Astrocyte (in vitro differentiated cells and primary cell): ENCODE measurements around the gene CCDC117. TPM values are rescaled to one million over a fixed set of nuclear protein-coding genes. Genes with fewer than 3 reads are reported as not detected.

ENCODE experiments used
- DNase-seq: peaks from one replicate; pipeline ENCODE4 v3.0.0-alpha.2; 2010; ENCODE audit warnings: low read depth
- FAIRE-seq: peaks from 2 replicates; lab custom pipeline; 2011; peaks lifted over from hg19 to GRCh38; lab: Jason Lieb, UNC
- H2AFZ ChIP-seq: 2 replicates; pipeline ENCODE4 v1.6.0; 2012; ENCODE audit warnings: low read depth, low read length, inconsistent platforms
- H3K27ac ChIP-seq: 2 replicates; pipeline ENCODE4 v1.5.1; 2011; ENCODE audit warnings: low read depth, low read length, inconsistent platforms
- H3K27me3 ChIP-seq: 2 replicates; pipeline ENCODE4 v1.6.0; 2011; ENCODE audit warnings: low read length, inconsistent platforms; ENCODE audit not compliant: insufficient read depth
- H3K36me3 ChIP-seq: 2 replicates; pipeline ENCODE4 v1.5.1; 2011; ENCODE audit warnings: low read length, inconsistent platforms; ENCODE audit not compliant: insufficient read depth
- H3K4me1 ChIP-seq: 2 replicates; pipeline ENCODE4 v1.5.1; 2011; ENCODE audit warnings: low read length, inconsistent platforms; ENCODE audit not compliant: insufficient read depth
- H3K4me2 ChIP-seq: 2 replicates; pipeline ENCODE4 v1.6.0; 2012; ENCODE audit warnings: low read length, inconsistent platforms
- H3K4me3 ChIP-seq: 2 replicates; pipeline ENCODE4 v1.5.1; 2011; ENCODE audit warnings: low read depth, mild to moderate bottlenecking, low read length, inconsistent platforms; ENCODE audit not compliant: insufficient read depth
- H3K79me2 ChIP-seq: 2 replicates; pipeline ENCODE4 v1.6.0; 2012; ENCODE audit warnings: mild to moderate bottlenecking, low read length, inconsistent platforms; ENCODE audit not compliant: insufficient read depth
- H3K9ac ChIP-seq: 2 replicates; pipeline ENCODE4 v1.6.0; 2012; ENCODE audit warnings: mild to moderate bottlenecking, low read length, inconsistent platforms
- H3K9me3 ChIP-seq: 2 replicates; pipeline ENCODE4 v1.5.1; 2012; ENCODE audit warnings: low read depth, mild to moderate bottlenecking, low read length, inconsistent platforms; ENCODE audit not compliant: insufficient read depth
- H4K20me1 ChIP-seq: 2 replicates; pipeline ENCODE4 v1.6.0; 2012; ENCODE audit warnings: low read length, inconsistent platforms; ENCODE audit not compliant: insufficient read depth
- H3K27ac Mint-ChIP-seq: one replicate; pipeline ENCODE4 v1.8.0; 2021; ENCODE audit warnings: mild to moderate bottlenecking, mixed read lengths; ENCODE audit not compliant: unreplicated experiment
- H3K27me3 Mint-ChIP-seq: one replicate; pipeline ENCODE4 v1.8.0; 2021; ENCODE audit warnings: low read depth, mixed read lengths; ENCODE audit not compliant: unreplicated experiment
- H3K36me3 Mint-ChIP-seq: one replicate; pipeline ENCODE4 v1.8.0; 2021; ENCODE audit warnings: low read depth, mixed read lengths; ENCODE audit not compliant: unreplicated experiment
- H3K4me1 Mint-ChIP-seq: one replicate; pipeline ENCODE4 v1.8.0; 2021; ENCODE audit warnings: low read depth, mixed read lengths; ENCODE audit not compliant: unreplicated experiment
- H3K4me3 Mint-ChIP-seq: one replicate; pipeline ENCODE4 v1.8.0; 2021; ENCODE audit warnings: mild to moderate bottlenecking, moderate library complexity, mixed read lengths; ENCODE audit not compliant: unreplicated experiment
- H3K9me3 Mint-ChIP-seq: one replicate; pipeline ENCODE4 v1.8.0; 2021; ENCODE audit warnings: mild to moderate bottlenecking, mixed read lengths; ENCODE audit not compliant: unreplicated experiment
- CTCF ChIP-seq: IDR thresholded peaks from 2 replicates; pipeline ENCODE4 v1.5.1; 2011; ENCODE audit warnings: low read depth, mild to moderate bottlenecking, inconsistent platforms, low read length, moderate library complexity; ENCODE audit not compliant: insufficient read depth
- EZH2 ChIP-seq: IDR thresholded peaks from 2 replicates; pipeline ENCODE4 v1.6.1; 2012; ENCODE audit warnings: mild to moderate bottlenecking, low read length, inconsistent platforms; ENCODE audit not compliant: insufficient read depth
- total RNA-seq: library from RNA; stranded (reverse); gene quantifications from 2 replicates; pipeline ENCODE4 v1.2.1, GENCODE V29; 2021

The CCDC117 gene
- total RNA-seq, 1 donor from 2014 or later, result 15.8 TPM

GRCh38 chr22:28810821-28811491 lies 38.5 kb downstream of the CCDC117 start:
- TF ChIP-seq CTCF (no peak), EZH2 (no peak)
- DNase-seq (no peak), FAIRE-seq (no peak)
- Mint-ChIP-seq H3K27ac (no peak overlapping the region), H3K9me3 (no peaks in the 10 kb centered on the region), H3K36me3 (no peaks in the 10 kb centered on the region), H3K4me3 (no peak overlapping the region), H3K27me3 (no peaks in the 10 kb centered on the region), H3K4me1 (no peaks in the 10 kb centered on the region)
- H3K9me3 ChIP-seq, result no peaks in the 10 kb centered on the region
- H2AFZ ChIP-seq, result no peak overlapping the region
- no peak overlapping the region for H3K9ac ChIP-seq
- H4K20me1 ChIP-seq, result no peaks in the 10 kb centered on the region
- peaks cover 2% of the 10 kb centered on the region for H3K79me2 ChIP-seq
- no peaks in the 10 kb centered on the region for H3K36me3 ChIP-seq
- H3K27ac ChIP-seq, result no peak overlapping the region
- H3K4me1 ChIP-seq, result no peaks in the 10 kb centered on the region
- H3K4me2 ChIP-seq, result no peak overlapping the region
- no peak overlapping the region for H3K4me3 ChIP-seq
- H3K27me3 ChIP-seq, result no peaks in the 10 kb centered on the region

- no peaks in the 10 kb centered on the region for H3K4me1 ChIP-seq
- no peak overlapping the region for H2AFZ ChIP-seq
- H3K27ac ChIP-seq, result no peak overlapping the region
- TF ChIP-seq CTCF (no peak), EZH2 (no peak)
- H4K20me1 ChIP-seq, result no peaks in the 10 kb centered on the region
- Mint-ChIP-seq H3K4me3 (no peak overlapping the region), H3K27me3 (no peaks in the 10 kb centered on the region), H3K36me3 (no peaks in the 10 kb centered on the region), H3K27ac (no peak overlapping the region), H3K9me3 (no peaks in the 10 kb centered on the region), H3K4me1 (no peaks in the 10 kb centered on the region)
- FAIRE-seq (no peak), DNase-seq (no peak)
- no peak overlapping the region for H3K9ac ChIP-seq
- H3K36me3 ChIP-seq, result no peaks in the 10 kb centered on the region
- H3K9me3 ChIP-seq, result no peaks in the 10 kb centered on the region
- H3K27me3 ChIP-seq, result no peaks in the 10 kb centered on the region
- H3K4me2 ChIP-seq, result no peak overlapping the region
- H3K4me3 ChIP-seq, result no peak overlapping the region
- H3K79me2 ChIP-seq, result peaks cover 2% of the 10 kb centered on the region
Measured at GRCh38 chr22:28812516-28812915, 40.0 kb downstream of the CCDC117 start.

GRCh38 chr22:28813772-28814518 lies 41.5 kb downstream of the CCDC117 start:
- H3K27me3 Mint-ChIP-seq, result peaks cover 2% of the 10 kb centered on the region
- no peak overlapping the region for H3K4me2 ChIP-seq
- H3K79me2 ChIP-seq, result no peaks in the 10 kb centered on the region
- H2AFZ ChIP-seq, result no peak overlapping the region
- no peak overlapping the region for H3K27ac Mint-ChIP-seq
- no peaks in the 10 kb centered on the region for H3K4me1 Mint-ChIP-seq
- H3K9me3 ChIP-seq, result no peaks in the 10 kb centered on the region
- no peaks in the 10 kb centered on the region for H3K27me3 ChIP-seq
- TF ChIP-seq CTCF (no peak), EZH2 (no peak)
- no peak overlapping the region for H3K27ac ChIP-seq
- DNase-seq (no peak), FAIRE-seq (no peak)
- H3K9ac ChIP-seq, result no peak overlapping the region
- H3K4me1 ChIP-seq, result no peaks in the 10 kb centered on the region
- no peaks in the 10 kb centered on the region for H3K36me3 ChIP-seq
- H3K4me3 Mint-ChIP-seq, result no peak overlapping the region
- no peaks in the 10 kb centered on the region for H3K36me3 Mint-ChIP-seq
- no peaks in the 10 kb centered on the region for H4K20me1 ChIP-seq
- no peaks in the 10 kb centered on the region for H3K9me3 Mint-ChIP-seq
- no peak overlapping the region for H3K4me3 ChIP-seq
